Stimulated activated naive CD8-positive, alpha-beta T cell treated with anti-CD3 and anti-CD28 coated beads, Interleukin-15, Interleukin-2, amounts not matched to agents 100 ng/mL and 50 ng/mL, for 24 hours (primary cell): ENCODE measurements around the gene NCAM2.

Source experiments
- H3K27ac Mint-ChIP-seq: one replicate; pipeline ENCODE4 v1.8.0; 2021; ENCODE audit warnings: mild to moderate bottlenecking, mixed read lengths
- H3K27me3 Mint-ChIP-seq: one replicate; pipeline ENCODE4 v1.8.0; 2021; ENCODE audit warnings: mixed read lengths
- H3K36me3 Mint-ChIP-seq: one replicate; pipeline ENCODE4 v1.8.0; 2021; ENCODE audit warnings: low read depth, mixed read lengths
- H3K4me1 Mint-ChIP-seq: one replicate; pipeline ENCODE4 v1.8.0; 2021; ENCODE audit warnings: low read depth, mixed read lengths
- H3K4me3 Mint-ChIP-seq: one replicate; pipeline ENCODE4 v1.8.0; 2021; ENCODE audit warnings: mild to moderate bottlenecking, mixed read lengths
- H3K9me3 Mint-ChIP-seq: one replicate; pipeline ENCODE4 v1.8.0; 2021; ENCODE audit warnings: mixed read lengths

NCAM2 gene

DNA sequence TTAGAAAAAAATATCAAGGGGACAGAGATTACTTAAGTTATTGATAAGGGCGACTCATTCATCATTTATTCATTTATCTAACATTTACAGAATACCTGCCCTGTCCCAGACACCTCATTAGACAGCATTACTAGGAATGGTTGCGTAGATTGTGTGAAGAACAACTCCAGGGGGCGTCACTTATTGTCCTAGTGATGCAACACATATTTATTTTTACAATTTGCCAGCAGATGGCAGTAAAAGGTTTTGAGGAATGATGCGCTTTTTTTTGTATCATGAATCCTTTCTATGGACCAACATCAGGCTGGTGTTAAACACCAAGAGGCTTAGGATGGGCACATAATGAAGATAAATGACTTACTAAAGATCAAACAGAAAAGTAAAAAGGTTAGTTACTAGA is 5.5 kb downstream of the NCAM2 start:
- H3K27me3 Mint-ChIP-seq = peaks cover 39% of the 10 kb centered on the region
- no peak overlapping the region for H3K4me3 Mint-ChIP-seq
- H3K27ac Mint-ChIP-seq = no peak overlapping the region
- H3K36me3 Mint-ChIP-seq = no peaks in the 10 kb centered on the region
- H3K9me3 Mint-ChIP-seq = no peaks in the 10 kb centered on the region
- peaks cover 3% of the 10 kb centered on the region for H3K4me1 Mint-ChIP-seq

DNA sequence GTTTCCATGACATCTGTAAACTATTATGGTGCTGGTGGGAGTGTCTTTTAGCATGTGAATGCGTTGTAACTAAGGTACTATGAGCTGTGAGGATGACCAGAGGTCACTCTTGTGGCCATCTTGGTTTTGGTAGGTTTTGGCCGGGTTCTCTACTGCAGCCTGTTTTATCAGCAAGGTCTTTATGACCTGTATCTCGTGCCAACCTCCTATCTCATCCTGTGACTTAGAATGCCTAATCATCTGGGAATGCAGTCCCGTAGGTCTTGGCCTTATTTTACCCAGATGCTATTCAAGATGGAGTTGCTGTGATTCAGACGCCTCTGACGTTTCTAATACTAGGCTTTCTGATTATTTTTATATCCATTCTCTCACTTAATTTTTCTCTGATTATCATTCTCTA is 9.4 kb downstream of the NCAM2 start:
- Mint-ChIP-seq H3K27me3 (peaks cover 6% of the 10 kb centered on the region), H3K36me3 (no peaks in the 10 kb centered on the region), H3K9me3 (no peaks in the 10 kb centered on the region), H3K4me1 (no peaks in the 10 kb centered on the region), H3K4me3 (no peak overlapping the region), H3K27ac (no peak overlapping the region)

DNA sequence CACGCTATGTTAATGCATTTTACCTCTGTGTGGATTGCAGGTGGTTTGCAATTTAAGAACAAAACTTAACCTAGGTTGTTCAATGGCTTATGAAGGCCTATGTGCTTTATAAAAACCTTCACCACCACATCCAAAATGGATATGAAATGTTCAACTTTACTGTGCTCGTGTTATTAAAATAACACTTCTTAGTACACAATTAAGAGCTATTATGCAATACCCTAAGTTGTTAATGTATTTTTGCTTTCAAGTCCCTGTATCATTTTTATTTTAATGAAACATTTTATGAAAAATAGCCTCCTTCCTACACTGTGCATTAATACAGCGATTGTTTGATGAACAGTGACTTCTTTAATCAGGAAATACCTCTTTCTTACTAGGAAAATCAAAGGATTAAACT is 12.0 kb downstream of the NCAM2 start:
- H3K36me3 Mint-ChIP-seq = no peaks in the 10 kb centered on the region
- H3K27ac Mint-ChIP-seq = no peak overlapping the region
- H3K9me3 Mint-ChIP-seq = no peaks in the 10 kb centered on the region
- peaks cover 3% of the 10 kb centered on the region for H3K27me3 Mint-ChIP-seq
- no peak overlapping the region for H3K4me3 Mint-ChIP-seq
- H3K4me1 Mint-ChIP-seq = no peaks in the 10 kb centered on the region

DNA sequence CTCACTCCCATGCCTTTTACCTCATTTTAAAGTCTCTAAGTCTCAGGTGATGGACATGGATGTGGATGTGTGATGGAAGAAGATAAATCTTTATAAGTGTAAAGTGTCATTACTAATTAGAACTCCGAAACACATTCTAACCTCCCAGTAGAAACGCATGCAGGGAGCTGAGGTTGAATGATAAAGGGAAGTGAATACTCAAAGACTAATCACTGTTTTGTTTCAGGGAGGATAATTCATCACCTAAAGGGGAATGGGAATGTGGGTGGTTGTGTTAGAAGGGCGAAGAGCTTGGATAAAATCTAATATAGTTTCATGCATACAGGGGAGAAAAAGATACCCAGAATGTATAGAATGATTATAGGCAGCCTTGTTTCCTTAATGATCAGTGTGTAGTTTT is 12.5 kb downstream of the NCAM2 start:
- Mint-ChIP-seq H3K27me3 (peaks cover 3% of the 10 kb centered on the region), H3K4me1 (no peaks in the 10 kb centered on the region), H3K27ac (no peak overlapping the region), H3K9me3 (no peaks in the 10 kb centered on the region), H3K4me3 (no peak overlapping the region), H3K36me3 (no peaks in the 10 kb centered on the region)

DNA sequence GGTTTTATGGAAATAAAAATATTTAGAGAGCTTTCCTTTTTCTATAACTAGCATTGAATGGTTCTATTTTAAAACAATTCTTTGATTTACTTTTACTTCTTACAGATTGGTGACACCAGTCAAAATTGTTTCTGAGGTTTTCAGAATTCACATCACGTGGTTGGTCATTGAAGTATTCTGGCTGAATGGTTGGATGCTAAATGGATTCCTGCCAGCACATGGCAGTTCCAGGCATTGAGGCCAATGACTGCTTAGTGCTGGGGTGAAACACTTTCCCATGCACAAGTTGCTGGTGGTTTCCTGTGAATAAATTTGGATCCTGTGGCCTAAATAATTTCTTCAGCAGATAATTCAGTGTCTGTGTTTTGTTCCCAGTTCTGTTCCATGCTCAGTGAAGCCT is 20.6 kb downstream of the NCAM2 start:
- Mint-ChIP-seq H3K9me3 (no peaks in the 10 kb centered on the region), H3K27me3 (no peaks in the 10 kb centered on the region), H3K4me1 (no peaks in the 10 kb centered on the region), H3K4me3 (no peak overlapping the region), H3K36me3 (no peaks in the 10 kb centered on the region), H3K27ac (no peak overlapping the region)

DNA sequence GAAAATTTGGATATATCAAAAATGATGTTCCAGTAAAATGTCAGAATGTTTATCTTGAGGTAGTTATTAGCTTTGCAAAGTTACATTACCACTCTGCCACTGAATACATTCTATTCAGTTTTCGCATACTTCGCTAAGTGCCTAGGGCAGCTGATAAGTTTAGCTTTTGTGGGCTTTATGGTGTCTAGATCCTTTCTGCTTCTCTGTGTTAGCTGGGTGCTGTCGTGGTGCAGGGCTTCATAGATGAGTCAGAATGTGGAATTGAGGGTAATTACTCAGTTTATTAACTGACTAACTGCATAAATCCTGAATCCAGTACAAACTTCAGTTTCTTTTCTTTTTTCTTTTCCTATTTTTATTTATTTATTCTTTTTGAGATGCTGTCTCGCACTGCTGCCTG is 21.5 kb downstream of the NCAM2 start:
- Mint-ChIP-seq H3K27ac (no peak overlapping the region), H3K9me3 (no peaks in the 10 kb centered on the region), H3K36me3 (no peaks in the 10 kb centered on the region), H3K4me1 (no peaks in the 10 kb centered on the region), H3K27me3 (no peaks in the 10 kb centered on the region), H3K4me3 (no peak overlapping the region)

DNA sequence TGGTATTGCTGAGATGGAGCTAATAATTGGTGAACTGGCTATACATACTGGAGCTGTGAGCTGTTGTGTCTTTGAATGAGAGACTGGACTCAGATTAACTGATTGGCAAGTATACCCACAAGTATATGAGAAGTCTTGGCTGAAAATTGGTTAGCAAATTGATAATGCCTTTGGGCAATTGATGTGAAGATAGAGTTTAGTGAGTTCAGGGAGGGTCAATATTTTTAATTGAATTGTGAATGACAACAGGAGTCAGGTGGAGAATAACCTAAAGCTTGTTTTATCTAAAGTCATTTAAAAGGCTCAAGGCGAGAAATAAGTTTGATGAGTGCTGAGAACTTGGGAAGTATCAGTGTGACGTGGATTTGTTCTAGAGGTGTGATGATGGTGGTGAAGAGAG is 27.5 kb downstream of the NCAM2 start:
- no peaks in the 10 kb centered on the region for H3K9me3 Mint-ChIP-seq
- no peak overlapping the region for H3K27ac Mint-ChIP-seq
- no peak overlapping the region for H3K4me3 Mint-ChIP-seq
- no peaks in the 10 kb centered on the region for H3K27me3 Mint-ChIP-seq
- no peaks in the 10 kb centered on the region for H3K36me3 Mint-ChIP-seq
- no peaks in the 10 kb centered on the region for H3K4me1 Mint-ChIP-seq

DNA sequence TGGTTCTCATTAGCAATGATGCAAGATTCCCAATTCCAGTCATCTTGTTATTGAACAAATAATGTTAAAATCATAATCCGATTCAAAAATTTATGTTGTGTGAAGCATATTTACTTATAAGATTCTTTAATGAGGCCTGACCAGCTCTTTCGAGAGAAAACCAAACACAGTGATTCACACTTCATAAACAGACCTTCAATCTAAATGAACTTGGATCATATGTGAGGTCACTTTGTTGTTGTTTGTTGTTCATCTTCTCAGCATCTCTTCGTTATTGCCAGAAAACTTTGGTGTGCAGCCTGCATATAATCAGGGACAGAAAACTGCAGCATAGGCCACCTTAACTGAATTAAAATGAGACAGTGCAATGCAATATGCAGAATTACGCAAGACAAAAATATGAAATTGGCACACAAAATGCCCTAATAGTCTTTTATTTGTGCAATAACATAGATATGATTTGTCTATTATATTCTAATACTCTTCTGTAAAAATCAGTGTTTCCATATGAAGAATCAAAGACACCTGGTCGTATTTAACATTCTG is 30.1 kb downstream of the NCAM2 start:
- H3K27me3 Mint-ChIP-seq = no peaks in the 10 kb centered on the region
- no peaks in the 10 kb centered on the region for H3K36me3 Mint-ChIP-seq
- H3K9me3 Mint-ChIP-seq = no peaks in the 10 kb centered on the region
- no peaks in the 10 kb centered on the region for H3K4me1 Mint-ChIP-seq
- H3K27ac Mint-ChIP-seq = no peak overlapping the region
- no peak overlapping the region for H3K4me3 Mint-ChIP-seq

DNA sequence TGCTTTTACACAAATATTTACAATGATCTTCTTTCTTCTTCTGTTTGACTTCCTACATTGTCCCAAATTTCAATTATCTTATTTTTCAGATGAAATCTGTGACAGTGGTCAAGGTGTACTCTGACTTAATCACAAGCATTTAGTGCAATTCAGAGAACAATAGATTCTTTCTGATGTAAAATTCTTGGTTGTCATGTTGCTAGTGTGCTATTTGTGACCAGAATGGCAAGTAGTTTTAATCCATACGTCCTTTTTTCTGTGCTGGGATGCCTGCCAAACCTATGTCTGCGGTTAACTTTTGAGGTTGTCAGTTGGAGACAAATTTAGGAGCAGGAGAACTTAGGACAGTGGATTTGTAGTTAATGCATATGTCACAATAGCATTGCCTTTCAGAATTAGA is 31.0 kb downstream of the NCAM2 start:
- H3K27me3 Mint-ChIP-seq = no peaks in the 10 kb centered on the region

DNA sequence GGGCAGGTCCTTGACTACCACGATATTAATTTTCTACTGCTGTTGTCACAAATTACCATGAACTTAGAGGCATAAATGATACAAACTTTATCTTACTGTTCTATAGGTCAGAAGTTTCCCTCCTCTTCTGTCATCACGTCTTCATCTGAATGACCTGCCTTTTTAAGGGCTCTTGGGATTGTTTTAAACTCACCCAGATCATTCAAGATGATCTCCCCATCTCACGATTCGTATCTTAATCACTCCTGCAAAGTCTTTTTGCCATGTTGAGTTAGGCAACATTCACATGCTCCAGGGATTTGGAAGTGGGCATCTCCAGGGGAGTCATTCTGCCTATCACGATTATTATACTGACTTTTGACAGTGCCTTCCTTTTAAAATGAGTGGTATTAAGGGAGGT is 32.1 kb downstream of the NCAM2 start:
- no peak overlapping the region for H3K4me3 Mint-ChIP-seq
- H3K9me3 Mint-ChIP-seq = no peaks in the 10 kb centered on the region
- no peaks in the 10 kb centered on the region for H3K36me3 Mint-ChIP-seq
- no peaks in the 10 kb centered on the region for H3K4me1 Mint-ChIP-seq
- no peak overlapping the region for H3K27ac Mint-ChIP-seq
- H3K27me3 Mint-ChIP-seq = no peaks in the 10 kb centered on the region

More for the DNA sequence above, 31.0 kb downstream of the NCAM2 start:
- Mint-ChIP-seq H3K4me3 (no peak overlapping the region), H3K9me3 (no peaks in the 10 kb centered on the region), H3K27ac (no peak overlapping the region), H3K4me1 (no peaks in the 10 kb centered on the region), H3K36me3 (no peaks in the 10 kb centered on the region)

DNA sequence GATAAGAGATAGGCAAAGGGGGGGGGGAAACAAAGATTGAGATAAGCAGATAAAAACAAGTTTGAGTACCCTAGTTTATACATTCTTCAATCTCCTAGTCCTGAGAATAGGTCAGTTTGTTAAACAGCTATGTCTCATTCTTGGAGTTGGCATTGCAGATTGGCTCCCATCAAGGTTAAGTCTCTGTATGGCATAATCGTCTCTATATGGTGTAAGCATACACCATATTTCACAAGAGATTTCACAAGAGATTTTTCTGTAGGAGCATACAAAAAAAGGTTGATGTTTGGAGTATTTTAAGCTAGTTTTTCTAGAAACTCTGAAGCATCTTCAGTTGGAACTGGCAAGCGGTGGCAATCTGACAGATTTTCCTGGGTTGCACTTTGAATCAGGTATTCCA is 35.8 kb downstream of the NCAM2 start:
- Mint-ChIP-seq H3K36me3 (no peaks in the 10 kb centered on the region), H3K4me3 (no peak overlapping the region), H3K27ac (no peak overlapping the region), H3K9me3 (no peaks in the 10 kb centered on the region), H3K4me1 (no peaks in the 10 kb centered on the region), H3K27me3 (no peaks in the 10 kb centered on the region)

DNA sequence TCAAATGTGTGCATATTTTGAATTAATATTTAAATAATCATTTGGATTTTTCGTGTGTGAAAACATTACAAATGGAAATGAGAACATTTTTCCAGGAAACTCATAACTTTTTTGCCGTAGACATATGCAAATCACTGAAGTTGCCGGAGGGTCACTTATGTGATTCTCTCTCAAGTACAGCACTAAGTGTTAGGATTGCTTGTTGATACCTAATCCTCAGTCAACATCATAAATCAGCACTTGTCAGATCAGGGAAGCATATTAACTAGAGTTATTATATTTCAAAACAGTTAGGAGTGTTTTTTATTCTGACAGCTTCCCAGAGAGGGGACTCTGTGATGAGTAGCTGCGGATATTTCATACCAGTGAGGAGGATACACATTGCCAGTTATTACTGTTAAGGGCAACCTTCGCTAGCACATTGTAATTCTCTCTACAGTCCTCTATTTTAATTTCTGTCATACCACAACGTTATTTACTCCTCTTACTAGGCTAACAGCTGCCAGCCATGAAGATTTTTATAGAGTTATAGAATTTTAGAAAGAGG is 41.5 kb downstream of the NCAM2 start:
- H3K27ac Mint-ChIP-seq = no peak overlapping the region
- no peaks in the 10 kb centered on the region for H3K4me1 Mint-ChIP-seq
- no peaks in the 10 kb centered on the region for H3K27me3 Mint-ChIP-seq
- H3K9me3 Mint-ChIP-seq = no peaks in the 10 kb centered on the region
- H3K36me3 Mint-ChIP-seq = no peaks in the 10 kb centered on the region
- no peak overlapping the region for H3K4me3 Mint-ChIP-seq

DNA sequence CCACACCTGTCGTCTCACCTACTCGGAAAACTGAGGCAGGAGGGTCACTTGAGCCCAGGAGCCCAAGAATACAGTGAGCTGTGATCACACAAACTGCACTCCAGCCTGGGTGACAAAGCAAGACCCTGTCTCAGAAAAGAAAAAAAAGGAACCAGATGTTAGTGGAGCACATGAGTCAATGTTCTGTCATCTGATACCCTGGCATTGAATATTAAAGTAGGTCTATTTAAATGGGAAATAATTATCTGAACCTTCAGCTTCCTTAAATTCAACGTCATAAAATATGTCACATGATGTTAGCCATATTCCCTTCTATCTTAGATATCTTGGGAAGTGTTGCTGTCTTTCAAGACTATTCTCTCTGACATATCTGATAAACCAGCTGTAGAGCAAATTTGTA is 47.3 kb downstream of the NCAM2 start:
- Mint-ChIP-seq H3K9me3 (no peaks in the 10 kb centered on the region), H3K27ac (no peak overlapping the region), H3K4me1 (no peaks in the 10 kb centered on the region), H3K4me3 (no peak overlapping the region), H3K36me3 (no peaks in the 10 kb centered on the region), H3K27me3 (no peaks in the 10 kb centered on the region)

DNA sequence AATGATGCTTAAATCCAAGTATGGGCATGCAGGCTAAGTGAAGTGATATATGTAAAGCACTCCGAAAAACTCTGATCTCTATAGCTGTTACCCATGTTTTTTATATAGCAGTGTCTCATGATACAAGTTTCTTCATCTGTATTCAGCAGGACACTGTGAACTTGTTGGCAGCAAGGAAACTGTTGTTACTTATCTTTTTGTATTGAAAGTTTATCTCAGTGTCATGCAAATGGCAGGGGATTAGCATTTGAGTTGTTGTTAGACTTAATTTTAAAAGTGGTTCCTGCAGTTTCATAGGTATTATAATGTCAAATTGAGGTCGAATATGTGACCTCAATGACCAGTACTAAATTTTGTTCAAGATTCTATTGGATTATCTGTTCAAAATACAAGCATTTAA is 47.9 kb downstream of the NCAM2 start:
- Mint-ChIP-seq H3K27me3 (no peaks in the 10 kb centered on the region), H3K36me3 (no peaks in the 10 kb centered on the region), H3K4me1 (no peaks in the 10 kb centered on the region), H3K4me3 (no peak overlapping the region), H3K27ac (no peak overlapping the region), H3K9me3 (no peaks in the 10 kb centered on the region)

DNA sequence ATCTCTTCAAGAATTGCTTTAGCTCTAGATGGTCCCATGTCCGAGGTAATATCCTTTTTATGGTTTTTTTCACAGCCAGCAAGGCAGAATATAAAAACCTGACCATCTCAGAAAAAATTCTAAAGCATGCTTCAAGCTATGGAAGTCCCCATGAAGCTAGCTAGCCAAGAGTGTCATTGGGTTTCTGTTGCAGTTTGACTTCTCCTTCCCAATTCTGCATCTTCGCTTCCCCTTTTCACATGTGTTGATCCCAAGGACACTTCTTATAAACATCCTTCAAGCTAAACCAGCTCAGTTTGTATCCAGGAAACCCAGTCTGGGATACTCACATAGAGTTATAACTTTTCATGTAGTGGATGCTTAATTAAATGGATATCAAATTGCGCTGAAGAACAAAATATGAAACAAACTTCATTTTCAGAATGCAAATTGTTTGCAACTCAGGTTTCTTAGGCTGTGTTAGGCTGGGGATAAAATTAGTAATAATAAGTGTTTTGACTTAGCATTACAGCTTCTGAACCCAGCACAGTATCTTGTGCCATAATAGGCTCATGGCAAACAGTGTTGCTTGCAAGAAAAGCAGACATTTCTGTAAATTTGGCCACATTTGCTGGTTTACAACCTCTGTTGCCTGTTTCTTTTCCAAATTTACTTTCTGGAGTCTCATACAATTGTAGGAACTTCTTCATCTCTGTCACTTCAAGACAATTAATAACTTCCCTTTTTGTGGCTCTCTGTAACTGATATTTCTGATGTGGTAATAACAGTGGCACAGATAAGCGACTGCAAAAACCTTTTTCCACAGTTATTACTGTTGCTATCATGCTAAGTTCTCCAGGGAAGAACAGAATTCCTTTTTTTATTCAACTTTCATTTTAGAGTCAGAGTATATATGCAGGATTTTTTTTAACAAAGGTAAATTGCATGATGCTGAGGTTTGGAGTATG is 53.2 kb downstream of the NCAM2 start:
- H3K4me3 Mint-ChIP-seq = no peak overlapping the region
- no peaks in the 10 kb centered on the region for H3K9me3 Mint-ChIP-seq
- no peaks in the 10 kb centered on the region for H3K36me3 Mint-ChIP-seq
- no peaks in the 10 kb centered on the region for H3K4me1 Mint-ChIP-seq
- no peak overlapping the region for H3K27ac Mint-ChIP-seq
- H3K27me3 Mint-ChIP-seq = no peaks in the 10 kb centered on the region
